Stimulated activated CD4-positive, alpha-beta T cell treated with anti-CD3 and anti-CD28 coated beads, Interleukin-15, amount 100 ng/mL, for 1 hour (primary cell): ENCODE results near the gene BST1.
A peak's percentile ranks its signal among the peaks of the same experiment; 100 is the strongest.

ENCODE experiments used
- DNase-seq, 2 donors: peaks; one replicate each; pipeline ENCODE4 v3.0.0-alpha.2; 2020; ENCODE audit warnings: low read depth in 1 of 2, low spot score in 1 of 2

The BST1 gene

DNA sequence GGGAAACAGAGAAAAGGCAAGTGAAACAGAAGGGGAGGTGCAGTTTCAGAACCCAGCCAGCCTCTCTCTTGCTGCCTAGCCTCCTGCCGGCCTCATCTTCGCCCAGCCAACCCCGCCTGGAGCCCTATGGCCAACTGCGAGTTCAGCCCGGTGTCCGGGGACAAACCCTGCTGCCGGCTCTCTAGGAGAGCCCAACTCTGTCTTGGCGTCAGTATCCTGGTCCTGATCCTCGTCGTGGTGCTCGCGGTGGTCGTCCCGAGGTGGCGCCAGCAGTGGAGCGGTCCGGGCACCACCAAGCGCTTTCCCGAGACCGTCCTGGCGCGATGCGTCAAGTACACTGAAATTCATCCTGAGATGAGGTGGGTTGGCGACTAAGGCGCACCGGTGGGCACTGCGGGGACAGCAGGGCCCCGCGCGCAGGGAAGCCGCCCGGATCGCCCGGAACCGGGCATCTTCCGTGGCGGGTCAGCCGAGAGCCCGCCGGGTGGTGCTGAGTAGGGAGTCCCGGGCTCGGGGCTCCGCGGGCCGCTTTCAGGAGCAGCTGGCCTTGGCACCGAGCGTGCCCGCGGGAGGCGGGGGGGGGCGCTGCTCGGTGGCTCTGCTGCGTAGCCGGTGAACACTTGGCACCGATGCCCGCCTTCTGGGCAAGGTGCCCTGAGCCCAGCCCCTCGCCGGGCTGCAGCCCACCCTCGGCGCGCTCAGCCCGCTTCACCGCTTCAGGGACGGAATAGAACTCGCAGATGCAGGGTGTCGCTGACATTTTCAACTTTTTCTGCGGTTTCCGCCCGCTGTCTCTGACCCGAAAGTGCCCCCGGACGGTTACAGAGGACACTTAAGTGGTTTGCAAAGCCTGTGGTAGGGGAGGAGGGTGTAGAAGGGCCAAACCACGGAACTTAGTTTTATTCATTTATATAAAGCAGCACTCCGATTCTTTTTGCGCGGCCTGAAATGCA, 75.7 kb downstream of the BST1 start, which contains the start of gene CD38:
CD38 (plus strand) TSS at position 40 of the 953 bp plus-strand sequence; CDS start at position 127, 87 bp downstream.
- DNase-seq: peak in 1 of 2 donors; percentile 16

DNA sequence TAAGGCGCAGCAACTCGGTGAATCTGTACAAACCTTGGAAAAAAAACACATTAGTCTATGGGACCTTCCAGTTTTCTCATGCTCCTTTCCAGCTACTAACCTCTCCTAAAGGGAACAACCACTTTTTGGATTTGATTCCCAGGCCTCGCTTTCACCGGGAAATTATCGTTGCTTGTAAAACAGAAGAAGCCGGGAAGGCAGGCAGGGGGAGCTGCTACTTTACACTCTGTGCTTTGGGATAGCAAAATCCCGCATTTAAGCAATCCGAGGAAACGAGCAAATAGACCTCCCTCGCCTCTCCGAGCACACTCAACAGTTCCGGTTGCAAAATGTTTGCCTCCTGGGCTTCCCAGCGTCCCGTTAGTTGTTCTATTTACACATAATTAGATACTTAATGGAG, 76.4 kb downstream of the BST1 start:
- DNase-seq: no peak

DNA sequence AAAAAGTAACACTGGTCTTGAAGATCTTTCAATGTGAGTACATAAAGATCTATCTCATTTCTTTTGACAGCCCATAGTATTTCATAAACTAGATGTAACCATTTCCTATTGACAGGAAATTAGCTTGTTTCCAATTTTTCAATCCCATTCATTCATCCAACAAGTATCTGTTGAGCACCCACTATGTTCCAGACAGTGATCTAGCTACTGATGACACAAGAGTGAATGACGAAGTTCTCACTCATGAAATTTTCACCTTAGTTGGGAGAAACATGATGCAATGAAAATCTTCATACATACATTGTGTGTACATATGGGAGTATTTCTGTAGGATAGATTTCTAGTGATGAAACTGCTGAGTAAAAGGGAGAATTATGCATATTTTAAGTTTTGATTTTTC, 76.9 kb downstream of the BST1 start:
- no peak for DNase-seq

- DNase-seq: no peak
Measured at GRCh38 chr4:15781427-15782095, 78.7 kb downstream of the BST1 start.
